IMR-90 (cell line): ENCODE data around the gene PTPN7.

ENCODE experiments used
- CTCF ChIP-seq: conservative IDR thresholded peaks from 2 replicates; pipeline ENCODE4 v1.5.1; 2012; ENCODE audit warnings: mild to moderate bottlenecking, low read depth, low read length, improper control_type of control experiment
- POLR2A ChIP-seq: IDR thresholded peaks from 2 replicates; pipeline ENCODE4 v1.6.1; 2012; ENCODE audit warnings: mild to moderate bottlenecking, low read depth, low read length
- RAD21 ChIP-seq: IDR thresholded peaks from 2 replicates; pipeline ENCODE4 v1.6.1; 2012; ENCODE audit warnings: low read length, improper control_type of control experiment

DNA sequence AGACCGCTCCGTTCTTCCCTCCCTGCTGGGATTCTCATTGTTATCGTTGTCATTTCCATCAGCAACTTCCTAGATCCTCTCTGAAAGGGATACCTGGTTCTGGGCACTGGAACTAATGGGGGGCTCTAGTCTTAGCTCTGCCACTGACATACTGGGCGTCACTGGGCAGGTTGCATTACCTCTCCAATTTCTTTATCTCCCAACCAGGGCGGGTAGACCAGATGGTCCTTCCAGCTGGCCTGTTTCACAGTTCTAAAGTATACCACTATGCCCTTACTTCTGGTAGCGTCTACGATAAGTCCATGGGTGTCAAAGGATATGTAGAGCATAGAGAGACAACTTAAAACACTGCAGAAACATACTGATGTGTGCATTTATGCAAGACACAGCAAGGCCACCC lies 36.3 kb downstream of the PTPN7 start:
- TF ChIP-seq CTCF (no peak), RAD21 (no peak), POLR2A (no peak)
